Central memory CD4-positive, alpha-beta T cell (primary cell): ENCODE measurements around the gene TMEM156.
"Not testable (repeated sequence)": the region's sequence is repeated elsewhere in the genome, so short reads cannot be mapped to it uniquely, and the experiment has no call there.

Experiments
- DNase-seq: peaks from one replicate; pipeline ENCODE4 v3.0.0; 2022

Gene TMEM156

DNA sequence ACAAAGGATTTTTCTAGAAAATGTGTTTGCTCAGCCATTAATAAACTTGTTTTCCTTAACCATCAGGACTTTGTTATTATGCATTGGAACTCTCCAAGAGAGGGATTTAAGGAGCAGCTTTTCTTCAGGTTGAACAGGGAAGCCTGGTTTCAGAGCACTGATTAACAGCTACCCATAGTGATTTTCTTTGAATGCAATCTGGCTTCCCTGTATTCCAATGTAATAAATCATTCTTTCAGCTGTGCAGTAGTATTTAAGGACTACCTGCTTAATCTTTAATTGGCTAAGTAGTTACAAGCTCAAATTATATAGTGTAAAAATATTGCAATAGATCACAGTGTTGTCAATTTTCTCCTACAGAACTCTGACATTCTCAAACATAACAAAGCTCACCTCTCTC, 77.5 kb downstream of the TMEM156 start:
- DNase-seq, result no peak

DNA sequence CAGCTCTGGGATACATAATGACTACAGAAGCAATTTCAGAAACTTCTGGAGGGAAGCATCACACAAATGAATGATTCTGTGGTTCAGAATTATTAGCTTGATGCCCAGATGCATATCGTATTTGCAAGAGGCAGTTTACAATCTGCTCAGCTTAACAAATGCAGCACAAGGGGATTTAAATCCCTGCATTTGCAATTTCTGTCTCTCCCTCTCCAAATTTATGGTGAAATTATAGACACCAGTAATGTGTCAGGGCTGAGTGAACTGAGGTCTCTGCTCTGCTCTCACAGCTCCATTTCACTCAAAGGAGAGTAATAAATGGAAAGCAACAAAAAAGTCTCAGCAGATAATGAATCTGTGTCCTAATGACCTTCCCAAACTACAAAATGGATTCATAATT, 80.2 kb downstream of the TMEM156 start:
- DNase-seq, result no peak

DNA sequence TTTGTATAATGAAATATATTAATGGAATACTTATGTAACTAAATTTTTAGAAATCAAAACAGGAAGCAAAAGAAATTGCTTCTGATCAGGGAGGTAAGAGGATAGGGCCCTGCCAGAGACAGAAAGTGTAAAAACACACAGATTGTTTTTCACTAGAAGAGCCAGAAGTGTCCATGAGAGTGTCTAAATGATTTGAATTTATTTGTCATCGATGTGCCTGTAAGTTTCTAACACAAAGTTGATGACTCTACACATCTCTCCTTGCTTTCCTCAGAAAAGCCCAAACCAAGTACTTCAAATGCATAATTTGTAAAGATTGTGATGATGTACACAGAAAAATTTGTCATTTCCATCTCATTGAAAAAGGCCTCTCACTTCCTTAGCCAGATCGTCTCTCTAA, 80.6 kb downstream of the TMEM156 start:
- DNase-seq, result no peak

DNA sequence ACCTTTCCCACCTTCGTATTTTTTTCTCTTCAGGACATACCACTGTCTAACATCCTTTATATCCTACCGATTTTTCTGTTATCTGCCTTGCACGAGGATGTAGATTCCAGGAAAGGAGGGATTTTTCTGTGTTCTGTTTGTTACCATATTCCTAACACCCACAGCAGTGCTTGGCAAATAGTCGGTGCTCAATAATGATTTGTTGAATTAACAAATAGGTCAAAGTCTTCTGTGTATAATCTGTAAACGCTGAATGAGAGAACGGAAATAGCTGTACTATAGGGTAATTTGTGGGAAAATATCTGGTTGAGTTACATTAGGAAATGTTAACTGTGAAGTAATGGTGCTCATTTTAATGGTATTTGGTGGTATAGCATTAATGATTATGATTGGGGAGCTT, 81.5 kb downstream of the TMEM156 start:
- DNase-seq, result no peak

DNA sequence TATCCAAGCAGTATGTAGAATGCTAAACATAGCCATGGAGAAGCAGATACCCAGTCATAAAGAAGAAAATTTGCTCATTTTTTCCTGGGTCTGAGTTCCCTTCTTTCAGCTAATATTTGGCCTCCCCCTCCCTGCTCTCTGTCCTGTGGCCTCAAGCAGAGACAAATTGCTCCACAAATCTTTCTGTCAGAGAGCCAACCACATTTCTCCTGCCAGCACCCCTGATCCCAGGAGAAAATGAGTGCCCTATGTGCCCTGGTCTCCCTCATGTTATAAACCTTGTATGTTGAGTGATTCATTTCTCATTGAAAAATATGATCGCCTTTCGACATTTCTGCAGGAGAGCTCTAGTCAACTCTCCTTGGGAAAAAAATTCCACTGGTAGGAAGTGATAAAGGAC, 82.0 kb downstream of the TMEM156 start:
- DNase-seq, result no peak

DNA sequence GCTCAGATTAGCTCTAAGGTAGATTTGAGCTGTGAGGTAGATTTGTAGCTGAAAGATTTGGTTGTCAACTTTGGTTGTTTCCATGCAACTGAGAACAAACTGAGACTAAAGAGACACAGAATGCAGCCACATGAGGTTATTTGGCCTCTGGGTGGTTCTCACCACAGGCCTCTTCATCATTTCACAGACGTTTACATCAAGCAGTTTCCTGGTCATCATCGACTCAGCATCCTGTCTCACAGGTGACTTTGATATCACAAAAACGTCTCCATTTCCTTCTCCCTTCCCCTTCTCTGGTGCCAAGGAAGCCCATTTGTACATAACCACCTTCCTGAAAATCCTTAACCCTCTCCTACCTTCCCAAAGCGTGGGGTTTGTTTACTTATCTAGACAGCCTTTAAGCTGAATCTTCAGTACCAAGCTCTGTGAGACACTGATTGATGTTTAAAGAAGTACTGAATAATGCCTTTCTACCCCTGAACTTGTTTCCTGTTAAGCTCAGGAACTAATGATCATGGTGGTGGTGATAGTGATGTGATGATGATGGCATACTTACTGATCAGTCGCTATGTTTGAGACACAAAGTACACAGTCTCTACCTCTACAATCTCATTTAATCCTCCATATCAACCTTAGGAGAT, 82.7 kb downstream of the TMEM156 start:
- peak; percentile 85 for DNase-seq

DNA sequence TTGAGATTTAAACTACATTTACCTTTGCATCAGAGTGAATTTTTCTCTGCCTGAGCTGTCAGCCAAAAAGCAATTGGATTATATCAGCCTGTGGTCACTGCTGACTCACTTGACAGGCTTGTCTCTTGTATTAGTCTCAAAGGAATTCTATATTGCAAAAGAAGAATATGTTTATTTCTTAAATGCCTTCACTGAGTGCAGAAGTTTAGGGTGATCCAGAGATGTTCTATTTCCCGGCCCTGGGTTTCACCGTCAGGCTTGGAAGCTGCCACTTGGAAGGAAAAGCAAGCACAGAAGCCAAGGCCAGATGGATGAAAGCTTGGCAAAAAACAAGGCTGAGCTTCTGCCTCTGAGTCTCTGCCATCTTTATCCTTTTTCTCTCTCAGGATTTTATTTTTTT, 83.7 kb downstream of the TMEM156 start:
- DNase-seq, result no peak

DNA sequence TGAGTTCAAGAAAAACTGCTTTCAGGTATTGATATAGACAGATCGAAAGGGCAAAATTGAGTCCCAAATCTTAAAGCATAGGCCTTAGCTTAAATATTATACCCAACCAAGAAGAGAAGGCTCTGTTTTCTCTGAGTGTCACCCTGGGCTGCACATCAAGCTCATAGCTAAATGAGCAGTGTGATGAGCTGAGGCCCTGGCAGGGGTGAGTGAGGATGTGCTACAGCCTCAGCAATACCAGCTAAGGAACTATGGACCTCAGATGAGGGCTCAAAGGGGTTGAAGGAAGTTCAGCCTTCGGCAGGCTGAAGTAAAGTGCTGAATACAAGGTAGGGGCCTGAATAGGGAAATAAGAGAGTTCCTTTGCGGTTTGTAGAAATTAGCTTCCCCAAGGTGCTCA, 85.3 kb downstream of the TMEM156 start:
- DNase-seq, result no peak

DNA sequence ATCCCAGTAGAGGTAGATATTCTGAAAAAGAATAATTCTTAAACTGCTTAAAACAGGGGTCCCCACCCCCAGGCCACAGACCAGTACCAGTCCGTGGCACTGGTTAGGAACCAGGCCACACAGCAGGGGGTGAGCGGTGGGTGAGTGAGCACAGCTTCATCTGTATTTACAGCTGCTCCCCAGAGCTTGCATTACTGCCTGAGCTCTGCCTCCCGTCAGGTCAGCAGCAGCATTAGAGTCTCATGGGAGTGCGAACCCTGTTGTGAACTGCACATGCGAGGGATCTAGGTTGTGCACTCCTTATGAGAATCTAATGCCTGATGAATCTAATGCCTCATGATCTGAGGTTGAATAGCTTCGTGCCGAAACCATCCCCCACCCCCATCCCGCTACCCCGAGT, 87.8 kb downstream of the TMEM156 start:
- no peak for DNase-seq

DNA sequence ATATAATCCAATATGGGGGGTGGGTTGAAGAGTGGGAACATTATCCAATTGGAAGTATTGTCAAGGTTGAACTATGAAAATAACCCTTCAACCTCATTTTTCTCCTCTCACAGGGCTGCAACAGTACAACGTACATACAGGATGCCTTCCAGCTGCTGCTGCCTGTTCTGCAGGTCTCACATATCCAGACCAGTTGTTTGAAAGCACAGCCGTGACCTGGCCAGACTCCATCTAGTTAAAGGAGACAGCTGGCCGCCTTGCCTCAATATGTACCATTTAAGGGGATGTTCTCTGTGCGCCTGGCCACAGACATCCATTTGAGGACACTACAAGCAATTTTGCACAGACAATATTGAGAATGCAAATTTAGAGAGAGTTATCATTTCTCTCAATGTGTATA, 88.9 kb downstream of the TMEM156 start:
- no peak for DNase-seq

DNA sequence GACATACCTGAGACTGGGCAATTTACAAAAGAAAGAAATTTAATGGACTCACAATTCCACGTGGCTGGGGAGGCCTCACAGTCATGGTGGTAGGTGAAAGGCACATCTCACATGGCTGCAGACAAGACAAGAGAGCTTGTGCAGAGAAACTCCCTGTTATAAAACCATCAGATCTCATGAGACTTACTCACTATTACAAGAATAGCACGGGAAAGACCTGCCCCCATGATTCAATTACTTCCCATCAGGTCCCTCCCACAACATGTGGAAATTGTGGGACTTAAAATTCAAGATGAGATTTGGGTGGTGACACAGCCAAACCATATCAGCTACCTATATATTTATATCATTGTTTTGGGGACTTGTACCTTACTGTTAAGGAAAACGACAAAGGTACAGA, 90.3 kb downstream of the TMEM156 start:
- DNase-seq, result not testable (repeated sequence)

DNA sequence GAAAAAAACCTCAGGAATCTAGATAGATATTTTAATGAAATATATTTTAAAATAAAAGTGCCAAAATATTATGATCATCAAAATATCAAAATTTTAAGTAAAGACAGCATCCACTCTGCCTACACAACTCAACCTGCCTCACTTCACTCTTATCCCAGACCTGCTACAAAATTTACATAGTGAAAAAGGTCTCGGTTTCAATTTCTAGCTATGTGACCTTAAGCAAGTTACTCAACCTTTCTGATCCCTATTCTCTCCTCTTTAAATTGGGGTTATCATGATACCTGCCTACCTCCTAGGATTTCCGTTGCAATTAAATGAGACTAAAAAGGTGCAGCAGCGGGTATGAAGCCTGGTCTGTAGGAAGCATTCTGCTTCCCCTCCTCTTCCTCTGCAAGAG, 91.7 kb downstream of the TMEM156 start:
- DNase-seq, result no peak

DNA sequence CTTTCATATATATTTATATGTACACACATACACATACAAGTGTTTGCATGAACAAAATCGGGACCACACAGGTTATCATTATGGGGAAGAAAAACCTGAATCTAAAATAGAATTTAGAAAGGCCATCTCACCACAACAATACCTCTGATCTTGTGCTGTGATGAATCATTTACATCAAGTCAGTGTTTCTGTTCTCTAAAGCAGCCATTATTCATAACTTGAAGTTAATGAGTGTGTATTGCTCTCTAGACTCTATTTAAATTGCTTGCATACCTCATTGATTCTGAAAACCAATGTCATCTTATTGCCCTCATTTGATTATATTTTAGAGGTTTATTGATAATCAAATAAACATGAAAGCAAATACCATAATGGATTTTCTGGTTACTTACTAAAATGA, 93.0 kb downstream of the TMEM156 start:
- DNase-seq, result no peak

DNA sequence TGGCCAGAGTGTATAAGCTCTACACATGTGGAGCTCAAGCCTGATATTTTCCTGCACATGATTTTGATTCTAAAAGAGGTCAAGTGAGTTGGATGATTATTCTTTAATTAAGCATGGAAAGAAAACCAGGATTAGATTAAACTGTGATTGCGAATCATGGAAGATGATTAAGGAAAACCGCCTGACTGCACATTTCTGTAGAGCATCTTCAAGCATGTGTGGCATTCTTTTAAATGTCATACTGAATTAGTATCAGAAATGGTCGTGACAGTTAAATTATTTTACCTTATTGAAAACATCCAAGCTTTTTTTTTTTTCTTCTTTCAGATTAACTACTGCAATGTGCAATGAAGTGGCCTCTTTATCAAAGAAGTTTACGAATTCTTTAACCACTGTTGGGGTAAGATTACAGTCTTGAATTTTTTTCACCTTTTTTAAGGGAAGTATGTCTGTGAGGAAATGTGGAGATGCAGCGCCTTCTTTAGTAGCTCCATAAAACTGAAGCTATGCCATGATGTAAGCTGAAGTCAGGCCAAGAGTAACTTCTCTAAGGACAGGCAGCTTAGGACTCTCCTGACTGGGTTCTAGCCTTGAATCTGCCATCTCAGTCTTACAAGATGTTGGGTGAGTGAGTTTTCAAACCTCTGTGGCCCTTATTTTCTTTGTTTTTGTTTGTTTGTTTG, 96.7 kb downstream of the TMEM156 start:
- no peak for DNase-seq

DNA sequence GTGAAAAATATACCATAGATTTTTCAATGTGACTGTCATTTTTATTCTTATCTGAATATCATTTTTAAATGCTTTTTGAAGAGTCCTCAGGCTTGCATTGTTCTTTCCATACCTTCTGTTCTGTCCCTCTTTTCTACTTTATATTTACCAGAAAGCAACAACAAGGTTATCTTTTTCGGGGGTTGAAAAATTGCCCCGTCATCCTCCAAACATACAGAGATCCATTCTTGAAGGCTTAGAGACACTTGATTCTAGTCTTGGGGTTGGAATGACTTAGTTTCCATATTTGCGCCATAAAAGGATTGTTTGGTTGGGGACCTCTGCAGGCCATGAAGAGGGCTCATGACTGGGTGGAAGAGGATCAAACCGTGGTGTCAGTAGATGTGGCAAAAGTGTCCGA, 101.1 kb downstream of the TMEM156 start:
- DNase-seq, result no peak

DNA sequence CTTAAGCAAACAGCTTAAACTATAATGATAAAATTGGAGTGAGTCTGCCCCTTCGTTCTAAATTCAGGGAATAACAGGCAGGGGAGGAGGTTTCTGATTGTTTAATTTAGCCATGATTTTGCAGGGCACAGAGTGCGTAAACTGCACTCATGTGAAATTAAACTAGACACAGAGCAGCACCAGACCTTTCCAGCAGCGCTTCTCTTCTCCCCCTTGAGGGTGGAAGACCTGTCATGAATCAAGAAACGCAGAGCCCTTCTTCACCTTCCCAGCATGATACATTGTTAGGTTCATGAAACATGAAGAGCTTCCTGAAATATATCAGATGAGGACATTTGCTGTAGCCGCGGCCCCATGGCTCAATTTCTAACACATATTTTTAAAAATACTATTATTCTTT, 101.5 kb downstream of the TMEM156 start:
- DNase-seq, result no peak

DNA sequence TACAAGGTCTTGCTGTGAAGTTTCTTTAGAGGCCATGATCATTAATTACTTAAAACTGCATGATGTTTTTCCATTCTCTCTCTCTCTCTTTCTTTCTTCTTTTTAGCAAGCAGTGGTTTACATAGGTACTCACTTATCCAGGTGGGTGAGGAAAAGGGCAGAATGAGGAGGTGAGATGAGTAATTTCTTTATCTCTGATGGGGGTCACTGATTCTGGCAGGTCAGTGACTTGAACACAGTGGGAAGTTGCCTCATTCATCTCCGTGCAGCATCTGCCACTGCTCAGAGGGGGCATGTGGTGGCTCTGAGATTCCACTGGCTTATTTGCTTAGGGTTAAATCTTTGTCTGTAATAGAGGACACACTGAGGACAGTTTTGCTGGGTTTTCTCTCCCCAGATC, 102.0 kb downstream of the TMEM156 start:
- no peak for DNase-seq

DNA sequence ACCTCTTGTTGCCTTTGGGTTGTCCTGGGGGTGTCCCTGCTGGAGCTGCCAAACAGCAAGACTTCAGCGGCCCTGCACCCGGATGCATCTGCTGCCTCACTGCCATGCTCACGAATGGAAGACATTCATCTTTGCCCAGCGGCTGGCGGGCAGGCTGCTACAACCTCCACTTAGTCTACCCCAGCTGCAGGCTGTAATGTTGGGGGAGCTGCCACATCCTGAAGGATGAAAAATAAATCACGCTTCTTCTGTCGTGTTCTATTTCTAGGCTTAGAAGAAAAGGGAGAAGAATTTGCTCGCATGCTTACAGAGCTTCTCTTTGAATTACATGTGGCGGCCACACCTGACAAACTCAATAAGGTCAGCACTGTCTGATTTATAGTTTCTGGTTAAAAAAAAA, 103.2 kb downstream of the TMEM156 start:
- no peak for DNase-seq

DNA sequence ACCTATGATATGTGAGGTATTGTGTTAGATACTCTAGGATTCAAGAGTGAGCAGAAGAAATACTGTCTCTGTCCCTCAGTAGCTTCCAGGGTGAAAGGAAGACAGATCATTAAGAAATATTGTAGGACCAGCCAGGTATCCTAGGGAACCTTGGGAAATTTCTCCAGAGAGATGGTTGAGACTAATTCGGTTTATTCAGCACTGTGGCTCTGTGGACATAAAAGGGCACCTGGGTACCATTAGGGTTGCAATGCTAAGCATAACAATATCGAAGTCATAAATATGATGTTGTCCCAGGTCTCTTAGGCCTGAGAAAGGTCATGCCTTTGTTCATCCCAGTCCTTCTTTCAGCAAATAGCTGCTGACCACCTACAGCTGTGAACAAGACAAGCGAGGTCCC, 103.6 kb downstream of the TMEM156 start:
- DNase-seq, result no peak

DNA sequence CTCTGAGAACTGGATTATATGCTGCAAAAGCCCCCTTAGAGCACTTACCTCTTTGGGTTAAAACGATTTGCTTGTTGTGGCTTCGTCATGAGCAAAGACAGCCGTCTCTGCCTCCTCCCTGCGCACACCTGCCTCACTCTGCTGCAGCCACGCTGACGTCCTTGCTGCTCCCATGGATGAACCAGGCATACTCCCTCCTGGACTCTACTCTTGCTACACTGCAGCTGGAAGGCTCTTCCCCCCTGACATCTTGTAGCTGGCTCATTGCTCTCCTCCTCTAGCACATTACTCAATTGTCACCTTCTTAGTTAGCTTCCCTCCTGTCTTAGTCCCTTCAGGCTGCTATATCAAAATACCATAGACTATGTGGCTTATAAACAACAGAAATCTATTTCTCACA, 105.3 kb downstream of the TMEM156 start:
- no peak for DNase-seq

DNA sequence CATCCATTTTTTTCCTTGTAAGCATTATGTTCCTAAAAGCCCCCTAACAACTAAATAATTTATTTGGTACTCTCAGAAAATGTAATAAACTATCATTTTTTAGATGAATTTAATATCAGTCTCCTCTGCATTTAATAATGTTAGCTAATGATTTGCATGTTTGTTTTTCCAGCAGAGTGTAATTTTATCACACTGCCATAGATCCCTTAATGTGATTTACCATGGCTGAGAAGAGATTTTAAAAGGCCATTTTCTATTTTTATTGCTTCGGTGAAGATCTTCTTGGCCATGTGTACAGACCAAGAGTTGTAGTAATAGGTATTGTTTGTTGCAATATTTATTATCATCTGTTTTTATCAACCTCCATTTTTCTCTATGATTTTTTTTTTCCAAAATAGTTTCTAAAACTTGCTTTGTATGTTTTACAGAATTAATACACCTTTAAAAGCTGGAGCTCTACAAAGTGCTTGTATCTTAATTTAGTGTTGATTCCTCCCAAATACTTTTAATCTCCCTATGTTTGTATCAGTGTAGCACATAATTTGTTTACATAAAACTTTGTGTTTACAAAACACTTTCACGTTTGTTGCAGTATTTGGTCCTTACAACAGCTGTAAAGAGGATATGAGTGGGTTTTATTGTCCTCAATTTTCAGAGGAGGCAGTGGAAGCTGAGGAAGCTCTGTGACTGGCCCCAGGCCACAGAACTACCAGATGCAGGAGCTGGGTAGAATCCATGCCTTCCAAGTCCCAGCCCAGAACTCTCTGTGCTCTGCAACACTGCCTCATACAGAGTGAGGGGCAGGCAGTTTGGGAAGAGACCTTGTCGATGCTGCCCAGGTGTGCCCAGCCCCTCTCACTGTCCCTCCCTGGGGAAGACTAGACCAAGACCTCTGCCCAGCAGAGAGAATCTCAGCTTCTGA, 106.5 kb downstream of the TMEM156 start:
- DNase-seq, result no peak

DNA sequence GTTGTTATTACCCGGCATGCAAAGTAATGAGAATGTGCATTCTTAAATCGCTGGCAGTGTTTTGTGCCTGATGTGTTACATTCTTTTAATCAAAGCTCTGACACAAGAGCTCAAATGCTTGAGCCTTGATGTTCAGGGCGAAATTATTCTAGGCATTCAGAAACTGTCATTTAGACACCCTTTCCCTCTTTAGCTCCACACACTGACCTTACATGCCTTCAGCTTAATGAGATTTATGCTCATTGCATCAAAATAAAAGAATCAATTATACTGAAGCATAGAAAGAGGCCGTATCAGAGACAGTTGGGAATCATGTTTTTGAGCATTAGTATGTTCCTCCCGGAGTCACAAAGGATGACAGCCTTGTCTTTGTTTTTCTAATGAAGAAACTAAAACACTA, 107.9 kb downstream of the TMEM156 start:
- DNase-seq, result no peak

DNA sequence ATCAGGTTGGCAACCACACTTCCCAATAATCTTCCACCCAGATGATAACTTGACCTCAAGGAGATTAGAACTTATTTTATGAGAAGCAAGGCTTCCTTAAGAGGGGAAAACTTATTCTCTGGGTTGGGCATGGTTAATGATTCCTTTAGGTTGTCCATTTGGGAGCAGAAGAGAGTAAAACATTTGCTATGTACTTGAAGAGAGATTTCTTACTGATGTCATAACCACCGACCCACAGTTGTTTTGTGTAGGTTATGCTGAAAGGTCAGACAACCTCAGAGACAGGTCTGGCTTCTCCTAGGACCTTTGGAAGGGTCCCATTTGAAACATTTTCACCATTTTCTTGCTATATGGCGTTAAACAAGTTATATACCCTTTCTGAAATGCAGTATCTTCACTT, 108.5 kb downstream of the TMEM156 start:
- DNase-seq, result no peak

DNA sequence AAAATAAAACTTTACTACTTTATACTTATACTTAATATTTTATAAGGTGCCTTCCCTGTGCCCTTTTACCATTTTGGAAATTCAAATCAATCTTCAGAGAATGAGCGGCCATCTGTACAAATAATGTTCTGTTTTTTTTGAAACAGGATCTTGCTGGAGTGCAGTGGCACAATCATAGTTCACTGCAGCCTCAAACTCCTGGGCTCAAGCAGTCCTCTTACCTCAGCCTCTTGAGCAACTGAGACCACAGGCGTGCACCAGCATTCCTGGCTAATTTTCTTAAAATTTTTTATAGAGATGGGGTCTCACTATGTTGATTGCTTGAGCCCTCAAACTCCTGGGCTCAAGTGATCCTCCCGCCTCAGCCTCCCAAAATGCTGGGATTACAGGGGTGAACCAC, 111.1 kb downstream of the TMEM156 start:
- no peak for DNase-seq
